Loucy (cell line): ENCODE measurements around the gene CUL3.

ENCODE experiments used
- H2AFZ ChIP-seq: fragments of 200-600 bp; sonication (generic); 2 replicates; pipeline ENCODE4 v1.6.0; 2016; ENCODE audit warnings: antibody characterized with exemption, mild to moderate bottlenecking, low read length, moderate library complexity
- H3F3A ChIP-seq: fragments of 200-600 bp; 2 replicates; pipeline ENCODE4 v1.6.0; 2016; ENCODE audit warnings: antibody characterized with exemption, low read depth, mild to moderate bottlenecking
- H3K27me3 ChIP-seq: fragments of 200-600 bp; sonication (generic); 2 replicates; pipeline ENCODE4 v1.6.1; 2014; ENCODE audit warnings: low read length, mild to moderate bottlenecking; ENCODE audit not compliant: insufficient read depth, poor library complexity, severe bottlenecking
- H3K36me3 ChIP-seq: fragments of 200-600 bp; sonication (generic); 2 replicates; pipeline ENCODE4 v1.6.1; 2016; ENCODE audit warnings: low read length; ENCODE audit not compliant: insufficient read depth
- H3K4me1 ChIP-seq: fragments of 200-600 bp; sonication (generic); 2 replicates; pipeline ENCODE4 v1.5.1; 2014; ENCODE audit warnings: low read length, mild to moderate bottlenecking; ENCODE audit not compliant: insufficient read depth, poor library complexity, severe bottlenecking
- H3K4me2 ChIP-seq: fragments of 200-600 bp; sonication (generic); 2 replicates; pipeline ENCODE4 v1.6.0; 2014; ENCODE audit warnings: antibody characterized with exemption, low read length, low read depth, mild to moderate bottlenecking; ENCODE audit not compliant: poor library complexity, severe bottlenecking
- H3K4me3 ChIP-seq: fragments of 200-600 bp; sonication (generic); 2 replicates; pipeline ENCODE4 v1.5.1; 2014; ENCODE audit warnings: low read length, mild to moderate bottlenecking, mixed read lengths; ENCODE audit not compliant: poor library complexity, severe bottlenecking
- H3K79me2 ChIP-seq: fragments of 200-600 bp; sonication (generic); 2 replicates; pipeline ENCODE4 v1.6.1; 2014; ENCODE audit warnings: low read length; ENCODE audit not compliant: insufficient read depth
- H3K9ac ChIP-seq: fragments of 200-600 bp; sonication (generic); 2 replicates; pipeline ENCODE4 v1.6.0; 2014; ENCODE audit warnings: mild to moderate bottlenecking, low read depth, low read length, moderate library complexity; ENCODE audit not compliant: poor library complexity, severe bottlenecking
- H3K9me2 ChIP-seq: fragments of 200-600 bp; sonication (generic); replicated peaks from 2 replicates; pipeline ENCODE4 v1.6.1; 2016; ENCODE audit warnings: low read depth, low read length, mixed read lengths
- H3K9me3 ChIP-seq: fragments of 200-600 bp; sonication (generic); 2 replicates; pipeline ENCODE4 v1.6.1; 2014; ENCODE audit warnings: mild to moderate bottlenecking, antibody characterized with exemption, low read length, low read depth; ENCODE audit not compliant: insufficient read depth
- H4K20me1 ChIP-seq: fragments of 200-600 bp; sonication (generic); 2 replicates; pipeline ENCODE4 v1.6.0; 2014; ENCODE audit warnings: antibody characterized with exemption, low read length, mild to moderate bottlenecking; ENCODE audit not compliant: insufficient read depth, poor library complexity, severe bottlenecking
- EZH2phosphoT487 ChIP-seq: fragments of 200-600 bp; IDR thresholded peaks from 2 replicates; pipeline ENCODE4 v1.6.1; 2018; ENCODE audit warnings: antibody characterized with exemption, mild to moderate bottlenecking, moderate library complexity, borderline replicate concordance
- TF ChIP-seq, protein P1 (sequence below): fragments of 200-600 bp; sonication (generic); conservative IDR thresholded peaks from 2 replicates; pipeline ENCODE4 v1.5.1; 2014; ENCODE audit warnings: mild to moderate bottlenecking, antibody characterized with exemption, low read length

The CUL3 gene

DNA sequence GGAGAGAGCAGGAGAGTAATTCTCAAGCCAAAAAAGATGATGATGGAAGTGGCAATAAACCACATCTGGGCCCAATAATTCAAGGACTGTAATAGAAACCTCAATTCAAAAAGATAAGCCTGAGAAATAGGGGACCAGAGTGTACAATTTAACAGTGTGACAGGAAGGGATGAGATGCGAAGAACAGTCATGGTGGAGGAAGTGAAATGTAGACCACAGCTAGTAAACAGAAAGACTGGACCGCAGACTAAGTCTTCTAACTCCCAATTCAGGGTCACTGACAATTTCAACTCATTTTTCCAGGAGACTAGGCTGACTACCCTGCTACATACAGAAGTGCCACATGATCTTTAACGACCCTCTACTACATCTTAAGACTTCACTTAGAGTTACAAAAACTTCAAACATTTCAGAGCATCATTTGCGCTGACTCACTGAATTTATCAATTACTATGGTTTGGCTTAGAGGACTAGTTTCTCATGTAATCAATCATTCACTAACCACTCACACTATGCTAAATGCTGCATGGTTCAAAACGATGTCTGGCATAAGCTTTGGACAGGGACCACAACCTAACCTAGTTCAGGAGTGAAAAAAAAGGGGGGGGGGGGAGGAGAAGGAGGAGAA lies 9.0 kb downstream of the CUL3 start:
- peak overlapping the region; percentile 97 for H3K4me2 ChIP-seq
- no peaks in the 10 kb centered on the region for H3K9me3 ChIP-seq
- no peaks in the 10 kb centered on the region for H3K27me3 ChIP-seq
- no peak overlapping the region for H2AFZ ChIP-seq
- peaks cover 100% of the 10 kb centered on the region for H3K79me2 ChIP-seq
- TF ChIP-seq, protein P1, sequence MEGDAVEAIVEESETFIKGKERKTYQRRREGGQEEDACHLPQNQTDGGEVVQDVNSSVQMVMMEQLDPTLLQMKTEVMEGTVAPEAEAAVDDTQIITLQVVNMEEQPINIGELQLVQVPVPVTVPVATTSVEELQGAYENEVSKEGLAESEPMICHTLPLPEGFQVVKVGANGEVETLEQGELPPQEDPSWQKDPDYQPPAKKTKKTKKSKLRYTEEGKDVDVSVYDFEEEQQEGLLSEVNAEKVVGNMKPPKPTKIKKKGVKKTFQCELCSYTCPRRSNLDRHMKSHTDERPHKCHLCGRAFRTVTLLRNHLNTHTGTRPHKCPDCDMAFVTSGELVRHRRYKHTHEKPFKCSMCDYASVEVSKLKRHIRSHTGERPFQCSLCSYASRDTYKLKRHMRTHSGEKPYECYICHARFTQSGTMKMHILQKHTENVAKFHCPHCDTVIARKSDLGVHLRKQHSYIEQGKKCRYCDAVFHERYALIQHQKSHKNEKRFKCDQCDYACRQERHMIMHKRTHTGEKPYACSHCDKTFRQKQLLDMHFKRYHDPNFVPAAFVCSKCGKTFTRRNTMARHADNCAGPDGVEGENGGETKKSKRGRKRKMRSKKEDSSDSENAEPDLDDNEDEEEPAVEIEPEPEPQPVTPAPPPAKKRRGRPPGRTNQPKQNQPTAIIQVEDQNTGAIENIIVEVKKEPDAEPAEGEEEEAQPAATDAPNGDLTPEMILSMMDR = no peak
- TF ChIP-seq EZH2phosphoT487 = 0 out of 2 replicates have a peak, but pooled peaks have one; percentile 23
- peaks cover 90% of the 10 kb centered on the region for H3K4me1 ChIP-seq
- H3K36me3 ChIP-seq = no peaks in the 10 kb centered on the region
- H3K9me2 ChIP-seq = no peaks in the 10 kb centered on the region
- peaks cover 7% of the 10 kb centered on the region; the same call in 1 of the 2 replicates for H3F3A ChIP-seq
- peaks cover 100% of the 10 kb centered on the region for H4K20me1 ChIP-seq
- peak overlapping the region; percentile 32 for H3K4me3 ChIP-seq
- H3K9ac ChIP-seq = no peak overlapping the region

DNA sequence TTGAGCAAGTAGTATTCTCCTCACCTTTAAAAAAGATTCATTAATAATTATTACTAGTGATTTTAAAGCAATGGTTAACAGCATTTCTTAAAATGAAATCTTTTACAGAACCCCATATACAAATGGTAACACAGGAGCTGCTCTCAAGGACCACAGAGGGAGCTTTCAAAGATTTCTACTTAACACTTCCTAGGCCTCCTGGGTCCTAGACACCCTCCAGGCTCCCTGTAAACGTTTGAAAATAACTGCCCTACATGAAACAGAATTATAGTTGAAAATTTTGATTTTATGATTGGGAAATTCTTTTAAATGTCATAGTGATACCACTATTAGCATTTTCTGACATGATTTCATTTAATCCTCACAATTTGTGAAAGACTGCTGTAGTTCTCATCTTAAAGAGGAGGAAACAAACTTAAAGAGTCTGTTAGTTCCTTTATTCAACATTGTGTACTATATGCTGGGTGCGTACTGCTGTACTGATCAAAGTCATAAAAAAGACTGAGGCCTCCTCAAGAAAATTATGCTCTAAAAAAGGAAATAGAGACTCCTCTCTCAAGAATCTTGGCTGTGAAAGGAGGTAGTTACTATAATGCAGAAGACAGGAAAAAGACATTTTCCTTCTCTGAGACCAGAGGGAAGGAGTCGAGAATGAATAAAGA lies 10.6 kb downstream of the CUL3 start:
- no peak for TF ChIP-seq EZH2phosphoT487
- TF ChIP-seq, protein P1 = no peak
- Histone ChIP-seq H3K79me2 (peaks cover 100% of the 10 kb centered on the region), H3K4me1 (peaks cover 88% of the 10 kb centered on the region), H3K4me2 (peak overlapping the region; percentile 97), H2AFZ (no peak overlapping the region), H3F3A (peaks cover 7% of the 10 kb centered on the region), H4K20me1 (peaks cover 100% of the 10 kb centered on the region), H3K9me3 (no peaks in the 10 kb centered on the region), H3K27me3 (no peaks in the 10 kb centered on the region), H3K9me2 (no peaks in the 10 kb centered on the region), H3K9ac (no peak overlapping the region), H3K36me3 (no peaks in the 10 kb centered on the region), H3K4me3 (peak overlapping the region; percentile 32)

DNA sequence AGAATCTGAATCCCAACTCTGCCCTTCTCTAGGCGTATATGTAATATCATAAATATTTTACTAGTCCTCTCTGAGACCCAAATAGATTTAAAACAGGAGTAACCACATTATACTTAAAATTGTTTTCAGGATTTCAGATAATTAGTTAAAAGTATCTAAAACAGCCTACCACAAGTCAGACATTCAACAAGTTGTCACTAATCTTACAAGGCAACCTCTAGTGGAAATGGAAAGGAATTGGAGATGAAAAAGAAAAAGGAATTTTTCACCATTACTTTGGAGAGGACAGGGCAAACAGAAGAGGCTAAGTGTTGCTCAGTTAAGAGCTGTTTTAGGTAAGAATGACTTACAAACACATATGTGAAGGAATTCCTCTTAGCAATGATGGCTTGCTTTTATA lies 11.4 kb downstream of the CUL3 start:
- TF ChIP-seq, protein P1 = no peak
- no peak for TF ChIP-seq EZH2phosphoT487
- H4K20me1 ChIP-seq = peaks cover 100% of the 10 kb centered on the region
- H3K4me2 ChIP-seq = peak overlapping the region; percentile 97

More for the DNA sequence above, 11.4 kb downstream of the CUL3 start:
- Histone ChIP-seq H3K9me2 (no peaks in the 10 kb centered on the region), H2AFZ (no peak overlapping the region), H3F3A (peaks cover 7% of the 10 kb centered on the region), H3K9me3 (no peaks in the 10 kb centered on the region), H3K36me3 (no peaks in the 10 kb centered on the region), H3K9ac (no peak overlapping the region), H3K79me2 (peaks cover 100% of the 10 kb centered on the region), H3K4me3 (peak overlapping the region; percentile 32), H3K27me3 (no peaks in the 10 kb centered on the region), H3K4me1 (peaks cover 80% of the 10 kb centered on the region)
